ENCODE results near the gene PRTFDC1. TPM values are rescaled to one million over a fixed set of nuclear protein-coding genes. Genes with fewer than 3 reads are reported as not detected.
"Not testable (repeated sequence)": the region's sequence is repeated elsewhere in the genome, so short reads cannot be mapped to it uniquely, and the experiment has no call there.

PRTFDC1 gene, protein sequence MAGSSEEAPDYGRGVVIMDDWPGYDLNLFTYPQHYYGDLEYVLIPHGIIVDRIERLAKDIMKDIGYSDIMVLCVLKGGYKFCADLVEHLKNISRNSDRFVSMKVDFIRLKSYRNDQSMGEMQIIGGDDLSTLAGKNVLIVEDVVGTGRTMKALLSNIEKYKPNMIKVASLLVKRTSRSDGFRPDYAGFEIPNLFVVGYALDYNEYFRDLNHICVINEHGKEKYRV
- polyA plus RNA-seq (ENCODE audit: insufficient read length): 13.5 TPM

- DNase-seq (ENCODE audit: low read depth): no peak
These were observed at the start of gene PRTFDC1 for GRCh38 chr10:24952143-24952706. Gene PRTFDC1 (minus strand): TSS chr10:24952606. CDS start chr10:24952575, 31 bp downstream.

GRCh38 chr10:24998044-24998443 lies 45.6 kb upstream of the PRTFDC1 start:
- no peak for DNase-seq (ENCODE audit: low read depth)

GRCh38 chr10:24995072-24995471 lies 42.7 kb upstream of the PRTFDC1 start:
- DNase-seq (ENCODE audit: low read depth): no peak

DNA sequence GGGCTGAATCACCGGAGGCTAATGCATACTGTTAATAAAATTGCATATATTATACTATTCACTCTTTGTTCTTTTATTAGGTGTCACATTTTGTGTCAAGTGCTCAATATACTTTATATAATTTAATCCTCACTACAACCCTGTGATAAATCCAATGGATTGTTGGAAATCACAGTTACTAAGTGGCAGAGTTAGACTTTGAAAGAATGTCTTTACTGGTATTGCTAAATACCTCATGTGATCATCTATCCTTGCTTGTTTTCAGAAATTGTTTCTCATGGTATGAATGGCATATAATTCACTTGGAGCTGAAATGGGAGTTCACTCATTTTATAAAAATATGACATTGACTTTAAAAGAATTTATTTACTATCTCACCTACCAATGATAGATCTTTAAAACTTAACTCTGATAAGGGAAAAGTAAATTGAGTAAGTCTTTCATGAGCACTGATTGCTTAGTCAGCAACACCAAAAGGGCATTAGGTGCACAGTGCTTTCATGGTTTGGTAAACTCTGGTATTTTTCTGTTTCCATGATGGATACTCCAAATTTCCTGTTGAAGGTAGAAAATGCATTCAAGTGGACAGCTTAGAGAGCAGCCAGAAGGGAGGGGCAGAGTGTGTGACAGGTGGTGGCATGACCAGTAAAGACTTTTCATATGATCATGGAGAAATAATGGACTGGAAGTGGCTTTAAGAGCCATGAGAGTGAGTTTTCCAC lies 41.0 kb upstream of the PRTFDC1 start:
- no peak for DNase-seq (ENCODE audit: low read depth)

GRCh38 chr10:24992512-24993133 lies 40.2 kb upstream of the PRTFDC1 start:
- no peak for DNase-seq (ENCODE audit: low read depth)

DNA sequence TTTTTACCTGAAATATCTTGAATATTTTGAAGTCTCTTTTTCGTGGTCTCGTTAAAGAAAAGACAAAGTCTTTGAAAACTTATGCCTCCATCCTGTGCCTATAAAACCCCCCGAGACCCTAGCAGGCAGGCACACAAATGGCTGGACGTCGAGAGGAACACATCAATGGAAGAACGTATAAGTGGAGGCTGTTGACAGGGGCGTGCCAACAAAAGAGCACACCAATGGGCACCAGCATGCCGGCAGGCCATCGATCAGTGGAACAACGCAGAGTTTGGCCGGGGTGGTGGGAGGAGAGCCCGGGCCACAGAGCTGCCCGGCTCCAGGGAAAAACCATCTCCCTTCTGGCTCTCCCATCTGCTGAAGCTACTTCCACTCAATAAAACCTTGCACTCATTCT lies 38.9 kb upstream of the PRTFDC1 start:
- DNase-seq (ENCODE audit: low read depth): no peak

- DNase-seq (ENCODE audit: low read depth): no peak
These were observed 37.5 kb upstream of the PRTFDC1 start for GRCh38 chr10:24989867-24990266.

DNA sequence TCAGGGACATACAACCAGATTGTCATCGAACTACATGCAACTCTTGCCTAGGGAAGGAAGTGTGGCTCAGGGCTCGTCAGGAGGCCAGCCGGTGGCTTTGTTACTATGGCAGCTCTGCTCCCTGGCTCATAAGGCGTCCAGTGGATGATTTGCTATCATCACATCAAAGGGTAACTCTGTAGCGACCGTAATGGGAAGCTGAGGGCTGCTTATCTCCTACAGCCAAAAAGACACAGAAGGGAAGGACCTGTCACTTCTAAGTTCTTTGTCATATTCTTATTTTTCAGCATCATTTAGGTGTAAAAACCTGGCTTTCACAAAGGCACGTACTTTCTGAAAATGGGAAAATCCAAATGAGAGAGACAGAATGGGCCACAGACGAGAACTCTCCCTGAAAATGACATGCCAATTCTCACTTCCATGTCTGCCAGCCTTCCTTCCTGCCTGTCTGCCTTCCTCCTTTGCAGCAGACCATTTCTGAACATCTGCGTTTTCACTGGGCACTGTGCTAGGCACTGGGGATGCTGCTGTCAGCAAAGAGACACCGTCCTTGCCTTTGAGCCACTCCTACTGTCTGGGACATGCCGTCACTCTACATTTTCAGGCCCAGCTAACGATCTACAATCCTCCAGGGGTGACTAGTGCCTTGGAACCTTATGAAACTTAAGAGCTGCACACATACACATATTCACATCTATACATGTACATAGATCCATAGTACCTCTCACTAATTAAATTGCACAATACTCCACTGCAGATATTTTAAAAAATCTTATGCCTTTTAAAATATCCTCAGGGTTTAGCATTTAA lies 36.6 kb upstream of the PRTFDC1 start:
- no peak for DNase-seq (ENCODE audit: low read depth)

- DNase-seq (ENCODE audit: low read depth): peak; percentile 56
These were observed 32.5 kb upstream of the PRTFDC1 start for GRCh38 chr10:24984906-24985305.

DNA sequence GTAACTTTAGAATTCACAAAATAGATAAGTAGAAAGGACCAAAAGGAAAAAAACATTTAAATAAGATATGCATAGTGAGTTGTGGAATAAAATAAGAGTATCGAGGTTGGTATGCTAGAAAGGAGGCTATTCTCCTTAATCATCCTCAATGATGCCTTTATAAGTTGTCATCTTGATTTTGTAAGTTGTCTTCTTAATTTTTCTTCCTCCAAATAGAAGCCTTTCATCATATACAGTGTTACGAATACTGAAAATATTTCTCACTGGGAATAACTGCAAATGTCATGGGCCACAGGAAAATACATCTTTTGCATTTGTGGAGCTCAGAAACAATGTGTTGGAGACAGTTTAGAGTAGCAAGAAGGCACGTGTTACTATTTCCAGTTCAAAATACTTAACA lies 31.5 kb upstream of the PRTFDC1 start:
- no peak for DNase-seq (ENCODE audit: low read depth)

- DNase-seq (ENCODE audit: low read depth): no peak
These were observed 30.7 kb upstream of the PRTFDC1 start for GRCh38 chr10:24983130-24983529.

DNA sequence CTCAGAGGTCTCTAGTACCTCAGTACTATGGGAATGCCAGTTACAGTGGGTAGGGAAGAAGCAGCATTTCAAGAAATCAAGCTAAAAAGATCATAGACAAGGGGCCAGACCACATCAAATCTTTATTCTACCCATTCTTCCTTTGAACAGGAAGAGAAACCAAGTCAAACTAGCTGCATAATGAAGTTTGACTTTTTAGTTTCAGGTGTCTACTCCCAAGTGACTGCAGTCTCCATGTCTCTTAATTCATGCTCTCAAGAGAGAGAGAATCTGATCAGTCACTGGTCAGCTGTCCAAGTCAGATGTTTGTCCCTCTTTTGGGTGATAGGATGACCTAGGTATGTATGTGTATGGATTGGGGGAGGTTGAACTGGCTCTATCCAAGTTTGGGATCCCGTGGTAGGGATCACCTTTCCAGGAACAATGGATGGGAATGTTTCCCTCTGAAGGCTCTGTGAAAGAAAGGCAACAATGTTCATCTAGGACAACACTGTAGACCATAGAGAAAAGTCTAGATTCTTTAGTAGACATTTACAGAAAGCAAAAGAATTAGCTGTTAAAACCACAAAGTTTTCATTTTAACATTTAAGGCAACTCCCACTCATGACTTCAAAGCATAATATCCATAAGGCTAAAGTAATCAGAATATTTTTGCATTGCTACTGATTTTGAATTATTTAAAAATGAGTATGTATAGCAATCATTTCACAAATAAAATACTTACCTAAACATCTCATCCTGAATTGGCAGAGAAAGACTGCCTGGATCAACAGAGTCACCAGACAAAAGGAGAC lies 30.1 kb upstream of the PRTFDC1 start:
- DNase-seq (ENCODE audit: low read depth): no peak

DNA sequence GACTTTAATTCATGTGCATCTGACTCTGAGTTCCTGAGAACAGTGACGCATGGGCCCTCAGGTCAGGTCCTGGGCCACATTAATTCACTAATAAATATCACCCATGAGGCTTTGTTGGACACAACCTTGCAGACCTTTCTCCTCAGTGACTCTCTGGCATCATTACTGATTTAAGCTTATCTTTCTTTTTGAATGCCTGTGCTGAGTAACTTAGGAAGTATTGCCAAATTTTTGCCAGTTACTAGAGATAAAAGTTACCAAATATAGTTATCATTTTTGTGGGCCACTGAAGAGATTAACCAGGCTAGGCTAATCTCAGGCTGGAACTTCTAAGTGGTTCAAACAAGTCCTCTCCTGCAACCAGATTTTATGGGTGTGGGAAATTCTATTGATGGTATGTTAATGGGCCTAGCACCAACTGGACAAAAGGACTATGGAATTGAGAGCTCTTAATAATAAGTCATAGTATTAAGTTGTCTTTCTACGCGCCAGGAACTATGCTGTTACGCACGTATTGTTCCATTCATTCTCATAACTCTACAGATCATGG lies 28.8 kb upstream of the PRTFDC1 start:
- no peak for DNase-seq (ENCODE audit: low read depth)

GRCh38 chr10:24979685-24980084 lies 27.3 kb upstream of the PRTFDC1 start:
- no peak for DNase-seq (ENCODE audit: low read depth)

- DNase-seq (ENCODE audit: low read depth): peak; percentile 79
These were observed 22.6 kb upstream of the PRTFDC1 start for GRCh38 chr10:24974976-24975375.

DNA sequence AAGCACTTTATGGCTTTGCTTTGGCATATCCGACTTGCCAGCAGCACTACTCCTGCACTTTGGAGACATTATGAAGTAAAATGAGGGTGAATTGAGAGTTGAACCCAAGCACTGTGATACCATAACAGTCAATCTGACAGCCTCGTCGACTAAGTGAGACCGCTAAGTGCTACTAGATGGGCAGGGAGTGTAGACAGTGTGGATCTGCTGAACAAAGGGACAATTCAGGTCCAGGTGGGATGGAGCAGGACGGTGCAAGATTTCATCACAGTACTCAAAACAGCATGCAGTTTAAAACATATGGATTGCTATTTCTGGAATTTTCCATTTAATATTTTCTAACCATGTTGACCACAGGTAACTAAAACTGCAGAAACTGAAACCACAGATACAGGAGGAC lies 20.8 kb upstream of the PRTFDC1 start:
- no peak for DNase-seq (ENCODE audit: low read depth)

DNA sequence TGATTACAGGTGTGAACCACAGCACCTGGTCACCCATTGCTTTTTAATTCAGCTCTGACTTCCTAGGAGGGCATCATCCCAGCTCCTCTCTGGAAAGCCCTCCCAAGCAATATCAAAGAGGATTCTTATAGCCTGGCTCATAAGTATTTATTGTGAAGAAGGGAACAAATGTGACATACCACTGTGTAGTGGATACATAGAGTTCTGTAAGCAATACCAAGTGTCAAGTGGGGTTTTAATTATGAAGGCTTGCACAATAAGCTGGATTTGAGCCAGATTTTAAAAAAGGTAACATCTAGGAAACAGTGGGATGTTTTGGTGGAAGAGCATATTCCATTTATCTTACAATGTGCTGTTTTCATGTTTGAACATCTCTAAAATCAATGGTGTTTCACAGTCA lies 19.0 kb upstream of the PRTFDC1 start:
- no peak for DNase-seq (ENCODE audit: low read depth)

GRCh38 chr10:24969841-24970281 lies 17.5 kb upstream of the PRTFDC1 start:
- no peak for DNase-seq (ENCODE audit: low read depth)

DNA sequence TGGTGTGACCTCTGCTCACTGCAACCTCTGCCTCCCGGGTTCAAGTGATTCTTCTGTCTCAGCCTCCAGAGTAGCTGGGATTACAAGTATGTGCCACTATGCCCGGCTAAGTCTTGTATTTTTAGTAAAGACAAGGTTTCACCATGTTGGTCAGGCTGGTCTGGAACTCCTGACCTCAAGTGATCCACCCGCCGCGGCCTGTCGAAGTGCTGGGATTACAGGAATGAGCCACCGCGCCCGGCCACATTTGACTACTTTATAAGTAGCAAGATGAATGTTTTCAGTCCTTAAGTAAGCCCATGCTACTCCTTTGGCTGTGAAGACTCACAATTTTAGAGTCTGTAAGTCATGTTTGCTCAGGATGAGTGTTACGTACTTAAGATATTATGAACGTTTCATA lies 16.5 kb upstream of the PRTFDC1 start:
- DNase-seq (ENCODE audit: low read depth): not testable (repeated sequence)

- DNase-seq (ENCODE audit: low read depth): no peak
These were observed 15.9 kb upstream of the PRTFDC1 start for GRCh38 chr10:24968349-24968748.
